Dedifferentiated amniotic fluid mesenchymal stem cell (primary cell): ENCODE measurements around the gene GUCY2C.

Experiments
- DNase-seq: peaks from one replicate; pipeline ENCODE4 v3.0.0-alpha.2; 2016; ENCODE audit errors: extremely low spot score

GUCY2C gene

DNA sequence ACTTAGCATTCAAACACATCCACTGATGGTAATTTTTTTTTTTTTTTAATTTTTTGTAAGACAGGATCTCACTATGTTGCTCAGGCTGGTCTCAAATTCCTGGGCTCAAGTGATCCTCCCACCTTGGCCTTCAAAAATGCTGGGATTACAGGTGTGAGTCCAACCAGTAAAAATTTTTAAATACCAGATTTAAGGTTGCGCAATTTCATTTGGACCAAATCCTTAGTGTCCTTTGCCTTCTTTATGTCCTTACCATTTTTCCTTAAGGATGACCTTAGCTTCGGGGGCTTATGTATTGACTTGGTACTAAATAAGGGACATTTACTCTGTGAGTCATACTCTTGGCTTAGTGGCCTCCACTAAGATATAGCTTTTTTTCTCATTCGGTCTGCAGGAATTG is 124.6 kb downstream of the GUCY2C start:
- no peak for DNase-seq

DNA sequence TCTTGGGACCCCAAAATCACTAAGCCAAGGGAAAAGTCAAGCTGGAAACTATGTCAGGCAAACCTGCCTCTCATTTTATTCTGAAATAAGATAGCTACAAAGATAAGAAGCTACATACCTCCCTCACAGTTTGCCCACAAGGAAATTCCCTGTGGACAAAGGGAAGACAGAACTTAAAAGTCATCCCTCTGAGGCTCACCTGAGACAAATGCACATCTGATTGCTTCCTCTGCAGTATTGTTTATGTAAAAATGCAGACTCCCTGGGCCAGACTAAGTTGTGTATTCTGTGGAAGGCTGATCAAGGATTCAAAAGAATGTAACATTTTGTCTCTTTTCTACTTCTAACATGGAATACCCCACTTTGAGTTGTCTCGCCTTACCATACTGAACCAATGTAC is 126.2 kb downstream of the GUCY2C start:
- no peak for DNase-seq

DNA sequence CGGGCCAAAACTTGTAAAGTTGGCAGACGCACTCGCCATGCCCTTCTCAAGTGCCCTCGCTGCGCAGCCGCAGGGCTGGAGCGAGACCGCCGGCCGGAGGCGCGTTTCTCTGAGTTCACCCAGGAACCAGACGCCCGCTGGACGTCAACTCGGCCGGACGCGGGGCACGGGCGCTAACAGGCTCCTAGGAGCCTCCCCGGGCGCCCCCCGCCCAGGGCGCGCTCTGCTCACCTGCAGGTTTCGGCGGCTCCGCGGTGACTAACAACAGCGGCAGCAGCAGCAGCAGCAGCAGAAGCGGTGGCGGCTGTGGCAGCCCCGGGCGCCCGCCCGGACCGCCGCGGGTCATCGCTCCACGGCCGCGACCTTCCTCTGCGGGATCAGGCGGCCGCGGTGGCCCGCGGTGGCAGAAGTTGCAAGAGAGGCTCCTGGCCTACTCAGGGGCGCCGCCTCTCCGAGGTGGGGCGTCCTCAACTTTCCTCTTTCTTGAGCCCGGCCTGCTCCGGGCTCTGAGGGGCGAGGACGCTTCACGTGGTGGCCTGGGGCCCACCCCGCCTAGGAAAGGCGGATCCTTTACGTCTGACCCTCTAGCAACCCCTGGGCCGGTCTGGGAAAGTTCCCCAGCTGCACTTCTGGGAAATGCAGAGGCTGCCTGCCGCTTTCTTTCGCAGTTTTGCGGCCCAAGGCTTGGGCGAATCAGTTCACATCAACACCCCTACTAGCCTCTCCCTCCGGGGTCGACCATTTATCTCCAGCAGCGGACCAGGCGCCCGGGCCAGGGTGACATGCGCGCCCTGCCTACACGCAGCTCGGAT is 128.8 kb downstream of the GUCY2C start, which contains the start of gene PLBD1:
Gene PLBD1 (minus strand): TSS at position 533 of the 812 bp plus-strand sequence. CDS start 187 bp downstream, at position 346.
- DNase-seq, result no peak

DNA sequence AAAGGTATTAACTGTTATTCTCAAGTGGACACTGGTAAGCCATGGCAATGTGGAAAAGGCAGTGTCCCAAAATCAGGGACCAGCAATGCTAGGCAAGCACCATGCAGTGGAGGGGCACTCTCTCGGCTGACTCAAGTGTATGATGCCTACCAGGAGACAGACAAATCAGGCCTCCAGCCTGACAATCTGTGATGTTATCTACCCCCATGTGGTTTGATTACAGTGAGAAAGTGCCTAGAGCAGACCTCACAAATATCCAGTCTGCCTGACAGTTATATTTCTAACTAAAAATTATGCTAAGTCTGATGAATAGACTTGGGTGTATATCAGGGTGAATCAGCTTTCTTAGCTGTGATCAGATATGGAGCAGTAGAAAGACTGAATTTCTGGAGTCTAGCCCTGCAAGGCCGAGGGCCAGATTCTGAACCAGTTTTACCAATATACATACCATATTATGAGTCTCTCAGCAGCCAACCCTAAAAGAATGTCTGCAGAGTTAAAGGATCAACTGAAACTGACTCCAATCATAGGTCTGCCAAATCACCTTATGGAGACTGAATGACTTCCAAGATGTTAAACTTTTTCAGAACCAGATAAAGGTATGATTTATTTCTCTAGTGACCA is 132.0 kb downstream of the GUCY2C start:
- DNase-seq, result no peak

DNA sequence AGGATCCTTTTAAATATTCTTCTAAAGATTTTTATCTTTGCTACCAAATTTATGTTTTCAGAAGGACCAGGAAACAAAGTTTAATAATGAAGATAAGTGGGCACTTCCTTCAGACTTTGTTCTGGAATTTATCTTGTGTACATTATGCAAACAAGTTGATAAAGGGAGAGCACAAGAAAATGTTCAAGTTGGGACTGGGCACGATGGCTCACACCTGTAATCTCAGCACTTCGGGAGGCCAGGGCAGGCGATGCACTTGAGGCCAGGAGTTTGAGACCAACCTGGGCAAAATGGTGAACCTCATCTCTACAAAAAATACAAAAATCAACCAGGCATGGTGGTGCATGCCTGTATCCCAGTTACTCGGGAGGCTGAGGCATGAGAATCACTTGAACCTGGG is 133.4 kb downstream of the GUCY2C start:
- no peak for DNase-seq
